ENCODE measurements around the gene ZBTB7C.

The ZBTB7C gene

DNA sequence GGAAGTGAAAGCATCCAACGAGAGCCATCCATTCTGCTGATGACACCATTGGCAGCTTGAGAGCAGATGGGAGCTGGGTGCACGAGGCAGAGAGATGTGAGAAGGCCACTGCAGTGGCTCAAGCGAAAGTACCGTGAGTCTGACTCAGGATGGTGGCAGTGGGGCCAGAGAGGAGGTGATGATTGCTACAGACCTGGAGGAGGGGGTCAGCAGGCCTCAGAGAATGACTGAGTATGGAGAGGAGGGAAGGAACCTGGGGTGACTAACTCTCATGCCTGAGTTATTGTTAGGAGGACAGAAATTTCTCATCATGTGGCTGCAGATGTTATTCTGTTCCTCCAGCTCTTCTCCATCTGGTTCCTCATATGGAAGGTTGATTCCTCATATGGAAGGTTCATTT lies 8.8 kb upstream of the ZBTB7C start:
- no peak for FAIRE-seq

DNA sequence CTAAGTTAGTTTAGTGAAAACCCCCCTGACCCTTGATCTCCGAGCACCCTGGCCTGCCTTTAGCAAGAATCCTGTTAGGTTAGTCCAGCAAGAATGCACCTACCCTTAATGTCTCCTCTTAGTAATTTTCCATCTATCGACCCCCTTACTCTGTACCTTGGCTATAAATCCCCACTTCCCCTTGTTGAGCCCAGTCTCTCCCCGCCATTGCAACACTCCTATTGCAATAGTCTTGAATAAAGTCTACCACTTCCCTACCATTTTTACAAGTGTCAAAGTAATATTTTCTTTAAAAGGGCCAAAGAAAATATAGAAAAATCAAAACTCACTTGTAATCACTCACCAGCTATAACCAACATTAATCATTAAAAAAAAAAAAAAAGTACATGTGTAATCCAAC lies 4.2 kb upstream of the ZBTB7C start:
- no peak for FAIRE-seq

DNA sequence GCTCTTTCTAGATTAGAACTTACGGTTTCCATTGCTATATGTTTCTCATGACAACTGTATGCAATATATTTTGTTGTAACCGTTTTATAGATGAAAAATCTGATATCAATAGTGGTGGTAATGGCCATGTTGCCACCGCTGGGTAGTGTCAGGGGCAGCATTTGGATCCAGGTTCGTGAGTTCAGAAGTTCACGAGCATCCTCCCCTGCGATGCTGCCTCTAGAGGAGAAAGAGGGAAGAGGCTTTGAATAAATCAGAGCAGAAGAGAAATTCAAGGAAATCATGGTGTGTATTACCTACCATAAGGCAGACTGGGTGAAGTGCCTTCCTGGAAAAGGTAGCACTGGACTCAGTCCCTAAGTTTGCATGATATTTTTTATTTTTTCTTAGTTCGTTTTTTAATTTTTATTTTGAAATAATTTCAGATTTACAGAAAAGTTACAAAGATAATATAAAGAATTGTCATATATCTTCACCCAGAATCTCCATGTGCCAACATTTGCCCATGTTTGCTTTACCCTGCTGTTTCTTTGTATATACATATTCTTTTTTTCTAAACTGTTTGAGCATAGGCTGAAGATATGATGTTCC lies 3.3 kb upstream of the ZBTB7C start:
- no peak for FAIRE-seq

DNA sequence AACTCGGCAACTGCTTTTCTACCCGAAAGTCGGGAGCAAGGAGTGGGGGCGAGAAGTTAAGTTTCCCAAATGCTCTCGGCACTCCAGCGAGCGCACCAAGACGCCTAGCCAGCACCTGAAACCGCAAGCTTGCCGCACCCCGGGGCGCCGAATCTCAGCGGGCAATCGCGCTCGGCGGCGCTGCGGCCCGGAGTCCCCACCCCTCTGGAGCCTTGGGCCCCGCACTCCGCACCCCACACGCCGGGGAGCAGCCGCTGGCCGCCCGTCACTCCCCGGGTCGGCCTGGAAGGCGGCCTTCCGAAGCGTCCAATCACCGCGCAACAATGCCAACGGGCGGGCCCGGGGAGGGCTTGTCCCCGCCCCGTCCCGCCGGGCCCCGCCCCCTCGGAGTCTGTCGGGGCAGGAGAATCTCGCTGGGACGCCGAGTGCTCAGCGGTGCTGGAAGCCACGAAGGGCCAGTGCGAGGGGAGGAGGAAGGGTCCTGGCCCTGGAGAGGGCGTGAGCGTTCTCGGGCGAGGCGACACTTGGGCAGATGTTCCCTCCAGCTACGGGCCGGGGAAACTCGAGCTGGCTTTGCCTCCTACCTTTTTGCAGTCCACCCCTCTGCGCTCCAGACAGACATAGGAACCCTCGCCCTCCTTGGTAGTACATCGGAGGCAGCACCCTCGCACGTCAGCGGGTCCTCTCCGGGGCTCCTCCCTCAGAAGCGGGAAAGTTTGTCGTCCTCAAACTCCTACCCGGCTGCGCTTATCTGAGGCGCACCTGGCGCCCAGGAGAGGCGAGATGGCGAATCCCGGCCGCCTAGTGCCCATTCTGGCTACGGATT lies 1.1 kb upstream of the ZBTB7C start:
- FAIRE-seq = no peak

DNA sequence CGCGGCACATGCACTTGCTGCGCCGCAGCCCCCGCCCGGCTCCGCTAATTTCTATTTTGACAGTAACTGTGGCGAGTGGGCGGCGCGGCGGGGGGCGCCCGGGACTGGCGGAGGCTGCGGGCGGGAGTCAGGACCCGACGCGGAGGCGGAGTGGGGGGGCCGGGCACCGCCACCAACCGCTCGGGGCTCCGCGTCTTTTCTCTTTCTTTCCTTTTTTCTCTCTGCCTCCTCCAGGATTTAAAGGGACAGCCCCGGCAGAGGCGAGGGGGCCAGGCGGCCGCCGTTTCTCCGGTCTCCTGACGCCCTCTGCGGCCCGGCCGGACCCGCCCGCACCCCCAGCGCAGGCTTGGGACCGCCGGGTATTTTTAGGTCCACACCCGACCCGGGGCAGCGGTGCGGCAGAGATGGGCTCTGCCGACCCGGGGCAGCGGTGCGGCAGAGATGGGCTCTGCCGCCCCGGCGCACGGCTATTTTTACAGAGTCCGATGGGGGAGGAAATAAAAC lies 460 bp upstream of the ZBTB7C start:
- no peak for FAIRE-seq

DNA sequence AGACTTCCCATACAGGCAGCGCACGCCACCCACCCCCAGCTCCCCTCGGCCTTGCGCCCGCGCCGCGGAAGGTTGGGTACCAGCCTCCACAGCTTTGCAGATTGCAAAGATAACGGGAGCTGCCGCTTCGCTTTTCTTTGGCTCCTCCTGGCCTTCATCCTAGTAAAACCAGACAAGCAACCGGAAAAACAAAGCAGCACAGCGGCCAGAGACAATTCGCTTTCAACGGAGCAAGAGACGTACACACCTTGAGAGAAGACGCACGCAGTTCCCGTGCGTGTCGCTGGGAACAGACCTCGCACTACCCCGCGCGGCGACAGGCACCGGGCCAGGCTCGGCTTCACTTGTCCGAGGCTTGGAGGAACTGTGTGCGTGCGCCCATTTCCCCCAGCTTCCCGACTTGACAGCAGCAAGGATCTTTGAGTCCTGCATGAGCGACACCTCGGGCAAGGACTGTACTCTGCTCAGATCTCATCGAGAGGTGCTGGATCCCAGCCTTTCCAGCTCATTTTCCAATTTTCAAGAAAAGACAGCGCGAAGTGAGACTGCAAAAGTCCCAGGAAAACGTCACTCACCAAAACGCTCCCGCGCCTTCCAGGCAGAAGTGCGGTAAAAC lies 964 bp downstream of the ZBTB7C start:
- no peak for FAIRE-seq

DNA sequence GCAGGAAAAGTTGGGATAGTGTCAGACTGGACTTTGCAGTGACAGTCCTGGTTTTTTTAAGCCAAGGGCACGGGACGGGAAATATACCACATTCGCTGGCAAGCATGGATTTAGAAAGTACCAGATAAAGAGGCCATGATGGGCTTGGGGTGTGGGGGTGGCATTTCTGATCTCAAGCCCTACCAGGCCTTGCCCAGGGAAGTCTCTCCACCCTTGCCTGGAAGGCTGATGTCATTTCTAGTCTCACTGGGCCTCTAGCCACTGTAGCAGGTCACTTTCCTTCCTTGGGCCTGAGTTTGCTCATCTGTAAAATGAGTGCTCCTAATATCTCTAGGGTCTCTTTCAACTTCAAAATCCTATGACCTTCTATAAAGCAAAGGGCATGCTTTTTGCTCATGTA lies 1.8 kb downstream of the ZBTB7C start:
- no peak for FAIRE-seq

DNA sequence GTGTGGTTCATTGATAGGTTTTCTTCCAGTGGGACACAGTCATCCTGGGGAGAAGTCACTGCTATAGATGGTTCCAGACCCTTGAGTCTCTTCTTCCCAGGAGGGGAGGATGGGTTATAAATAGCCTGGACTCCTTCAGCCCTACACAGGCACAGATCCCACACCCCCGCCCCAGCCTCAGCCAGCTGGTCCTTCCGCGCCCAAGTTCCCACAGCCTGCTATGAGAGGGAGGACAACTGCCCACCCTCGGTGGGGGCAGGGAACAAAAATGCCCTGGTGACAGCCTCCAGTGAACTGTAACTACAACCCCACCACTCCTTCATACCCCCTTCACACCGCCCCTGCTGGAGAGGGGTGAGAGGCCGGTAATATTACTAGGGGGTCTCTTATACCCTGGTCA lies 3.2 kb downstream of the ZBTB7C start:
- FAIRE-seq = no peak

DNA sequence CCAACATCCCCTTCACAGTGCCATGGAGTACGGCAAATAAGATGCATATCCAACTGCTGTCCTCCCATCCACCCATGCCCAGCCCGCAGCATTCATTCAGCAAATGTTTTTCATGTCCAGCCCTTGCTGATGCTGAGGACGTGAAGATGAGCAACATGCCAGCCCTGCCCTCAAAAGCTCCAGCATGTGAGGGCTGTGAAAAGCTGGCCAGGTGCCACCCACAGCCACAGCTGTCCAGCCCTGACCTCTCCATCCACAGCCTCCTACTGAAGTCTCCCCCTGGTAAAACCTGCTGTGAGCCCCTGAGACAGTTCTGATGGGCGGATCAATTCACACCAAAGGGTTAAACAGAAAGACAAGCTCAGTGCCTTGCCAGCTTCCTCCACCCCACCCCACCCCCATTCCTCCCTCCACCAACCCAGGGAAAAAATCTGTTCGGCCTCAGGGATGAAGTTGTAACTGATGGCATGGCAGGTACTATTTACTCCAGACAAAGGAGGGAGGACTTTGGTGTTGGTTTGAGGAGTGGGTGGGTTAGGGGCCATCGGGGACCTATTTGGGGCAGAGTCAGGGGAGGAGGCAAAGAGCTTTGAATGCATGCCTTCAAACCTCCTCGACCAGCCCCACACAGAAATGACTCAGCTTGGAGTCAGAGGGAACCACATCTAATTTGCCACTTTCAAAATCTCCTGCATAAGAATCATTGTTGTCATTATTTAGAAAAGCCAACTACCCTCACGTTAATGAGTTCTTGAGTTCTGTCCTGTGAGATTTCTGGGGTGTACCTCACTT lies 4.3 kb downstream of the ZBTB7C start:
- no peak for FAIRE-seq

DNA sequence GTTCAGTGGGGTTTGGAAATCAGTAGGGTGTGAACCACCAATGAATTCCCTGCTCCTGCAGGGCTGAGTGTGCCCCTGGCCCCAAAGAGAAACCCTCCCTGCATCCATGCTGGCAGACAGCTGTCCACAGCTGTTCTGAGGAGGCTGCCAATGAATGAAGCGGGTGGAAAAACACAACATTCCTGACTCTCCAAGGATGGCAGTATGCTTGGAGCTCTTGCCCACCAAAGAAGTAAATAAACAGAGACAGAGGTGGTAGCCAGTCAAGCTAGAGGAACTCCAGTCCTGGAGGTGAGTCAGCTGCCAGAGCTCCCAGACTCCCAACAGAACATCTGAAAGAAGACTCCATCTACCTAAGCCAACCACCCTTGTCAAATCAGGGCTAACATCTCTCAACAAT lies 6.2 kb downstream of the ZBTB7C start:
- FAIRE-seq = no peak

DNA sequence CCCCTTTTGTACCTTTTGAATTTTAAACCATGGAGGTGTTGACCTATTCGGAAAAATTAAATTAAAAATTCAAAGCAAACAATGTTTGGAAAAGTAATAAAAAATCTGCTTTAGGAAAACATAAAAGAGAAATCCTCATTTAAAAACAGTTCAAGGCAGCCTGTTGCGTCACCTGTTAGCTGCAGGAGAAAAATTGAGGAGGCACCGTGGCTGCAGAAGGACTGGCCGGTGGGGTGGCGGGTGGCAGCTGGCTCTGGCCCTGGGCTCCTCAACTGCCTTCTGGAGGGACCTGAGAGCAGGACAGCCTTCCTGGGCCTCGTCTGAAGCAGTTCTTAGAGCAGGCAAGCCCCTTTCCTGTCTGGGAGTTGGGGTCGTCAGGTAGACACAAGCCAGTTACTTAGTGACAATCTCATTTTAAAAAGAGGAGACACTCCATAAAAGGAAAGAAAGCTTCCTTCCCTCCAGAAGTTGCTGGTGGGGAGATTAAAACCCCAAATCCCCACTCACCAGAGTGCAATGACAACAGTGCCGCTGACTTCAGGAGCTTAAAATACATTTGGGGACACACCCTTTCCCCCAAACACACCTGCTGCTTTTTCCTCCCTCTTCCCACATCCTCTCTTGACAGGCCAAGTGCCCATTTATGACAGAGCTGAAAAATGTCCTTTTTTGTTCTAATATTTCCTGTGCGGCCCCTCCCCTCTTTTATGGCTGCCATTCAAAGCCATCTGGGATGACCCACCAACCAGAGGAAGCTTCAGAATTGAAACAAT lies 9.7 kb downstream of the ZBTB7C start:
- FAIRE-seq = no peak

DNA sequence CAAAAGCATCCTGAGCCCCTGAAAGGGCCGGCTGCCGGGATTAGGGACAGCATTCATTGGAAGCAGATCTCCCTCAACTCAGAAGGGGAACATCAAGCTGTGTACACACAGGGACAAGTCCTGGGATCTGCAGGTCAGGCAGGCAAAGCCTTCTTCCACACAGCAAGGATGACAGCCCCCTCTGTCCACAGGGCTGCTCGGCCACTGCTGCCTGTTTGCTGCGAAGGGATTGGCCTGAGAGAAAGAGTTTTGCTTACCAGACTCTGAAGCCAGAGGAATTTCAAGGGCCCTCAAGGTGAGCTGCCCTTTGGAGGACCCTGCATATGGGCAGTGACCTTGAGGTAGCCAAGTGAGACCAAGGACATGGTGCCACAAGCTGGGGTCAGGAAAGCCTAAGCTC lies 11.1 kb downstream of the ZBTB7C start:
- no peak for FAIRE-seq

DNA sequence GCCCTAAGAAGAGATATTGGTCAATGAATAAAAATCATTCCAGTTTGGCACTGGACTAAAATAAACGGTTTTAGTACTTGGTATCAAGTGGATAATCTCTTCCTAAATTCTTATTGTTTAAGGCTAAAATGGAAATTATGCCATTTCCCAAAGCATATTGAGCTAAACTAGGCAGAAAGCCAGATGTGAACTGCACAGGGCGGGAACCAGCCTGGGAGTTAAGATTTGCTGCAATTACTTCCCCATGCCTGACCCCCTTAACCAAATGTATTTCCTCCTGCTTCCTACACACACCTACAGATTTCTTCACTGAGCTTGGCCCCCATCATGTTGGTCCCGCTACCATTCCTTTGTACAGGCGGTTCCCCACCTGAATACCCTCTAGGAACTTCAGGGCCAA lies 12.2 kb downstream of the ZBTB7C start:
- no peak for FAIRE-seq

DNA sequence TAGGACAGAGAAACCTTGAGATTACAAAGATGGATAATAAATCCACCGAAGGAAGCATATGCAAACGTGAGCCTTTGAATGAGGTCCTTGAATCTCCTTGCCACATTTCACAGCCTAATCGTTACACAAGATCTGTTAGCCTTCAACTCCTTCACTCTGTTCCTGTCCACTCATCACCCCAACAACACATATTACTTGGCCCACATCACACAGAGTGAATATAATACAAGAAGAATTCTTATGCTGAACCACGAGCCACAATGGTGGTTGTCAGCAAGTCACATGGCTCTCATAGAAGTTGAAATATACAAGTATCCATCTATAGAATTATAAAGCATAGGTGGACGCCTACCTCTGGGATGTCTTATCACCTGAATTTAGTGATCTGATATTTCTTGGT lies 12.6 kb downstream of the ZBTB7C start:
- no peak for FAIRE-seq

DNA sequence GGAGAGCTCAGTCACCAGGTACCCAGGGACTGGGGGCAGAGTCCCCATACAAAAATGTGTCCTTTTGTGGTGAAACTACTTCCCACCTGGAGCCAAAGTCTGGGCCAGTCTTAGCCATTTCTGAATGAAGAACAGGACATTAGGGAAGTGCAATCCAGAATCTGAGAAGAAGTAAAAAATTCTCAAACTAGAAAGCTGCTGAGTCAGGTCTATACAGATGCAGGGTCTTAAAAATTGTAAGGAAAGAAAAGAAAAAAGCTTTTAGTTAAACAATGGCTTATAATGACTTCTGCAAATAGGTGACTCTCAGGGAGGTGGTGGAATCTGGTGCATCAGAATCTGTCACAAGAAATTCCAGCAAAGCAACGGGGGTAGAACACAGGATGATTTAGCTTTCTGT lies 13.5 kb downstream of the ZBTB7C start:
- no peak for FAIRE-seq

DNA sequence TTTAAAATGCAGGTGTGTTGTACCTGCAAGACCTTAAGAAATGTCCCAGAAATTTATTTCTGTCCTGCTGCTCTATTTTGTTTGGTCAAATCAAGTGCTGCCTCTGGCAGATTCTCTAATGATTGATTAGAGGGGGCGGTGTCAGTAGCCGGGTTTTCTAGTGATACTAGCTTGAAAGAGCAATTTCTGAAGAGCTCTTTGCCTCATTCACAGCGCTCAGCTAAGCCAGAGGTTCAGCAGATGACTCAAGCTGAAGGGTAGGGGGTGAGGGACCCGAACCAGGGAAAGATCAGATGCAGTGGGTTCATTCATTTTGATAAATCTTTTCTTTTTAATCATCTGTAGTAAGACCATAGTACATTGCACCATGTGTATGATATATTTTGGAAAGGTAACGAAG lies 15.0 kb downstream of the ZBTB7C start:
- no peak for FAIRE-seq

DNA sequence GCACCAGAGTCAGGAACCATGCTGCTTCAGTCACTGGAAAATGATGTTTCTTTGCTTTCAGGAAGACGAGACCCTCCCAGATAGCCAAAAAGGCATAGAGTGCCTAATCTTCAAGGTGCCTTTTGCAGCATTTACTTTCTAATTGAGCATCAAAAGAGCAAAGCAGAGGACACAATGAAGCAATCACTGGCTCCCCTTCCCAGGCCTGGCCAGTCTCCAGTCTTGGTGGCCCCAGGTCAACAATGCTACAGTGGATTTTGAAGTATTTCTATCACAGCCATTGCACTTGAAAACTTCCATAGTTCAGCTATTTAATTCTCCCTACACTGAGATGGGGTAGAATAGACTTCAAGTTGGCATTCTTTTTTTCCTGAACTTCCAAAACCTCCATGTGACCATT lies 15.4 kb downstream of the ZBTB7C start:
- no peak for FAIRE-seq

DNA sequence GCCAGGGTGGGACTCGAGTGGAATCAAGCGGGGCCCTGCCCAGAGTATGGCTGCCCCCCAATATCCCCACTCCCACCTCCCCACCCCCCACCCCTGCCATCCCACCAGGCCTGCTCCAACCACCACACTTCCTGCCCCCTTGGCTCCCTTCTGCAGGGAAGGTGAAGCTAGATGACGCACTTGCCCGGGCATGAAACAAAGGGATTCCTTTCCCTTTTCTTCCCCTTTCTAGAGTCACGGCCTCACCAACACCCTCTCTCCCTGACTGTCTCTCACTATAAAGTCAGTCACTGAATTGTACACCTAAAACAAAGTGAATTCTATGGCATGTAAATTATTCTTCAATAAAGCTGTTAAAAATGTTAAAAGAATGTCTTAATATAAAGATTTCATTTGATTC lies 16.0 kb downstream of the ZBTB7C start:
- no peak for FAIRE-seq

DNA sequence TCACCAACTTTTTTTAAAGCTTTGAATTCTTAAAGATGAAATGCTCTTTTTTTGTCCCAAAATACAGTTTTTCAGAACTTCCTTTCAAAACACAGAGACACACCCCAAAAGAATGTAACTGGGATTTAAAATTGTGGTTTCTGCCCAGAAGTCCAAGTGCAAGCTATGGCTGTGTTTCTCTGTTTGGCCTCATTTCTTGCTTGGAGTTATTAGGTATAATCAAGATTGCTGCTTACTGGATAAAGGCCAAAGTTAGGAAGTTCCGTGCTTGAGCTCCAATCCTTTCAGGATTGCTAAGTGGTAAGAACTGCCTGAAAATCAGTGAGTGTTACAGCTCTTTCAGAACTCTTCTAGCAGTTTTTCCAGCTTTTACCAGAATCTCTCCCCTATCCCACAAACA lies 16.9 kb downstream of the ZBTB7C start:
- FAIRE-seq = no peak

DNA sequence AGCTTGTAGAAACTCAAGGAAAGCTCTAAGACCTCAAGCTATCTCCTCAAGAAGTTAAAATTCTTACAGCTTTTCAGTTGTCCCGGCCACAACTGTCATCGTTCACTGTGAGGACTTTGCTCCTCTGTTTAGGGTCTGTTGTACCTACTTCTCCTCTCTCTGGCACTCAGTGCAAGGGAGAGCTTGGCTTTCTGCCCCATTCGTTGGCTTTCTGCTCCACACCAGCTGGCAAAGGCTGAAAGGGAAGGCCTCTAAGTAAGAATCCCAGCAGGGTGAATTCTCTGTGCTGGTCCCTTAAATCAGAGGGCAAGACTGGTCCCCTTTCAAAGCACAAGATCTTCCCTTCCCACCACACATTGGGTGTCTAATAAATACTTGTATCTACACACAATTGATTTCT lies 17.3 kb downstream of the ZBTB7C start:
- FAIRE-seq = no peak

DNA sequence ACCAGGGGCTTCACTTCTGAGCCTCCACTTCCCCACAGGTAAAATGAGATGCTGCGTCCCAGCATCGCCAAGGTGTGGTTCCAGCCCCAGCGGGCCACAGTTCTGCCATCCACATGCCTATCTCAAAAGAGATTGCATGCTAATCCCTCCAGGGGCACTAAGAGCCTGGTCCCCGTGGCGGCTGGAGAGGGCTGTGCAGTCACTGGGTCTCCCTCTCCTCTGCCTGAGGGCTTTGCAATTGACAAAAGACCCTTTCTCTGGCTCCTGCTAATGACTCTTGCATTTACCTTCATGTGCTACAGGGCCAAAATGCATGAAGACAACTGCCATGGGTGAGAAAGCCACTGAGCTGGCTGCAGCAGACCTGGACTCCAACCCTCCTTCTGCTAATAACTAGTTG lies 18.5 kb downstream of the ZBTB7C start:
- no peak for FAIRE-seq

DNA sequence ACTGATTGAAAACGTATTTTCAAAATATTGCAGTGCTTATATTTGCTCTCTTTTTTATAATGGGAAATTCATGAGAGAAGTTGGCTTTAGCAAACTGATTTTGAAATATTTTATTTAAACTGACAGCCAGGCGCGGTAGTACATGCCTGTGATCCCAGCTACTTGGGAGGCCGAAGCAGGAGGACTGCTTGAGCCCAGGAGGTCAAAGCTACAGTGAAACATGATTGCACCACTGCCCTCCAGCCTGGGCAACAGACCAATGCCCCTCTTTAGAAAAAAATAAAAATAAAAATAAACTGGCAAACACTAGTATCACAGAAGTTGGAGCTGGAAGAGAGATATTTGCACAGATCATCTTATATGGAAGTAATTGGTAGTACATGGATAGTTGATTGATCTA lies 20.7 kb downstream of the ZBTB7C start:
- no peak for FAIRE-seq

DNA sequence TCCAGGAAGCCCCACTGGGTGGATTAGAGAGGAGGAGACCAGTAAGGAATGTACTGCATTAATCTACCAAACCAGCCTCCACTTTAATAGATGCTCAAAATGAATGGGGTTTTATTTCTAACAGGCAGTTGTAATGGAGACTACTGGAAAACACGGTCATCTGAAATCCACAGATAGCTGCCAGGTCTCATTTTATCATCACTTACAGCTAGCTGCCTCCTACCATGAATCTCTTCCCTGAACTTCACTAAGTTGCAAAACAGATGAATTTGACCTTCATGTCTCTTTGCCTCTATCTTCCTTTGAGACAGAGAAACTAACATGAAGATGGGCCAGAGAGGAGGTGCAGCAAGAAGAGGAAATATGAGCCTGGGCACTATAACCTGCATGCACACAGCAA lies 21.9 kb downstream of the ZBTB7C start:
- FAIRE-seq = no peak
